Stimulated activated CD4-positive, alpha-beta T cell treated with anti-CD3 and anti-CD28 coated beads, Interleukin-12 subunit alpha, Interleukin-12 subunit beta, amount 100 ng/mL, for 48 hours (primary cell): ENCODE results near the gene MTAP.

Experiments used
- DNase-seq, 3 donors: peaks; one replicate each; pipeline ENCODE4 v3.0.0-alpha.2; 2020; ENCODE audit warnings: low read depth in 2 of 3, low spot score in 1 of 3

The MTAP gene

GRCh38 chr9:21848615-21849014, 46.2 kb downstream of the MTAP start:
- no peak for DNase-seq

GRCh38 chr9:21852754-21853153, 50.3 kb downstream of the MTAP start:
- no peak for DNase-seq

GRCh38 chr9:21853414-21853813, 51.0 kb downstream of the MTAP start:
- DNase-seq = no peak

- DNase-seq = no peak
These were observed 51.7 kb downstream of the MTAP start for GRCh38 chr9:21854119-21854518.

GRCh38 chr9:21854594-21854993, 52.2 kb downstream of the MTAP start:
- DNase-seq = no peak

GRCh38 chr9:21856301-21857094, 54.1 kb downstream of the MTAP start:
- DNase-seq = no peak

GRCh38 chr9:21862871-21863270, 60.4 kb downstream of the MTAP start:
- no peak for DNase-seq

- no peak for DNase-seq
These were observed 62.1 kb downstream of the MTAP start for GRCh38 chr9:21864505-21864904.

GRCh38 chr9:21866302-21866701, 63.9 kb downstream of the MTAP start:
- DNase-seq = no peak

- no peak for DNase-seq
These were observed 69.0 kb downstream of the MTAP start for GRCh38 chr9:21871256-21871975.

GRCh38 chr9:21872696-21873095, 70.3 kb downstream of the MTAP start:
- no peak for DNase-seq

GRCh38 chr9:21873540-21874221, 71.2 kb downstream of the MTAP start:
- no peak for DNase-seq

- no peak for DNase-seq
These were observed 73.5 kb downstream of the MTAP start for GRCh38 chr9:21875893-21876292.

GRCh38 chr9:21883642-21884041, 81.2 kb downstream of the MTAP start:
- no peak for DNase-seq

- no peak for DNase-seq
These were observed 87.2 kb downstream of the MTAP start for GRCh38 chr9:21889673-21890072.

- no peak for DNase-seq
These were observed 88.3 kb downstream of the MTAP start for GRCh38 chr9:21890696-21891095.

- DNase-seq = no peak
These were observed 99.1 kb downstream of the MTAP start for GRCh38 chr9:21901546-21901945.

GRCh38 chr9:21902136-21902535, 99.7 kb downstream of the MTAP start:
- no peak for DNase-seq

GRCh38 chr9:21903380-21903965, 101.0 kb downstream of the MTAP start:
- no peak for DNase-seq

- DNase-seq = no peak
These were observed 101.9 kb downstream of the MTAP start for GRCh38 chr9:21904371-21904770.

- no peak for DNase-seq
These were observed 102.3 kb downstream of the MTAP start for GRCh38 chr9:21904776-21905175.

- DNase-seq = no peak
These were observed 103.8 kb downstream of the MTAP start for GRCh38 chr9:21906213-21906612.
